ENCODE results near the gene MAD1L1. TPM values are rescaled to one million over a fixed set of nuclear protein-coding genes. Genes with fewer than 3 reads are reported as not detected.
A peak's percentile ranks its signal among the peaks of the same experiment; 100 is the strongest.

MAD1L1 gene
- total RNA-seq, 1 donor from 2014 or later: 57.6 TPM

DNA sequence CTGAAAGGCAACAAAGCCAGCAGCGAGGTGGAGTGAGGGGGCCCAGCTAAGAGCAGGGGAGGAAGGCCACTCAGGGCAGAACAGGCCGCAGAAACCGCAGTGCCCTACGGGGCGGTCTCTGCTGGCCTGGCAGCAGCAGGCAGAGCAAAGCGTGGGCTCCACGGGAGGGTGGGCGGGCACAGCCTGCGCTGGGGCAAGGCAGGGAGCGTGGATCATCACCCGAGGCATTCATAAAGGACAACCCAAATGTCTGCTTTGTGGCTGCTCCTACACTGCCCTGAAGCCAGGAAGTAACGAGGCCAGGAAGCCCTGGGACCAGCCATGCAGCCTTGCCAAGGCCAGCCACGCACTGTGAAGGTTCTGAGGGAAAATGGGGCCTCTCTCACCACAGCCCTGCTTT lies 127.5 kb downstream of the MAD1L1 start:
- H3K27me3 Mint-ChIP-seq (ENCODE audit: unreplicated experiment): peaks cover 27% of the 10 kb centered on the region
- H3K27ac Mint-ChIP-seq (ENCODE audit: unreplicated experiment): peak overlapping the region; percentile 86
- peaks cover 26% of the 10 kb centered on the region for H3K9me3 Mint-ChIP-seq (ENCODE audit: unreplicated experiment)
- TF ChIP-seq, protein P1, sequence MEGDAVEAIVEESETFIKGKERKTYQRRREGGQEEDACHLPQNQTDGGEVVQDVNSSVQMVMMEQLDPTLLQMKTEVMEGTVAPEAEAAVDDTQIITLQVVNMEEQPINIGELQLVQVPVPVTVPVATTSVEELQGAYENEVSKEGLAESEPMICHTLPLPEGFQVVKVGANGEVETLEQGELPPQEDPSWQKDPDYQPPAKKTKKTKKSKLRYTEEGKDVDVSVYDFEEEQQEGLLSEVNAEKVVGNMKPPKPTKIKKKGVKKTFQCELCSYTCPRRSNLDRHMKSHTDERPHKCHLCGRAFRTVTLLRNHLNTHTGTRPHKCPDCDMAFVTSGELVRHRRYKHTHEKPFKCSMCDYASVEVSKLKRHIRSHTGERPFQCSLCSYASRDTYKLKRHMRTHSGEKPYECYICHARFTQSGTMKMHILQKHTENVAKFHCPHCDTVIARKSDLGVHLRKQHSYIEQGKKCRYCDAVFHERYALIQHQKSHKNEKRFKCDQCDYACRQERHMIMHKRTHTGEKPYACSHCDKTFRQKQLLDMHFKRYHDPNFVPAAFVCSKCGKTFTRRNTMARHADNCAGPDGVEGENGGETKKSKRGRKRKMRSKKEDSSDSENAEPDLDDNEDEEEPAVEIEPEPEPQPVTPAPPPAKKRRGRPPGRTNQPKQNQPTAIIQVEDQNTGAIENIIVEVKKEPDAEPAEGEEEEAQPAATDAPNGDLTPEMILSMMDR (IDR thresholded peaks at IDR 0.05; ENCODE audit: partially characterized antibody, unreplicated experiment): no peak
- peak overlapping the region; percentile 54 for H3K4me3 Mint-ChIP-seq (ENCODE audit: unreplicated experiment)
- H3K36me3 Mint-ChIP-seq (ENCODE audit: unreplicated experiment): peaks cover 6% of the 10 kb centered on the region
- DNase-seq: no peak
- H3K4me1 Mint-ChIP-seq (ENCODE audit: low read depth, unreplicated experiment): peaks cover 57% of the 10 kb centered on the region

DNA sequence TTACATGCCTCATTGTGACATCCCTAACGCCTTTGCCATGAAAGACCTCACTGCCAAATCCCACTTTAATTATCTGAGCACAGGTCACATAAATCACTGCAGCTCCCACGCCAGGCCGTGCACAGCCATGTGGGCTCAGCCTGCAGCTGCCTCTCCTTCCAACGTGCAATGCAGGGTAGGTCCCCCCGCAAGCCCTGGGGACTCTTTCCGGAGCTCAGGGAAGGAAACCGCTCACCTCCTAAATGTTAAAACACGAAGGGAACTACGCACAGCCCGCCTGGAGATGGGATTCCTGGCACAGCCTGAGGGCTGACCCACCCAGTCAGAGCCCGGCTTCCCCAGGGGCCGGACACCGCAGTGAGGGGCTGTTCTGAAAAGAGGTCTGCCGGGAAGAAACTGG lies 128.0 kb downstream of the MAD1L1 start:
- TF ChIP-seq, protein P1 (IDR thresholded peaks at IDR 0.05; ENCODE audit: partially characterized antibody, unreplicated experiment): no peak
- H3K27ac Mint-ChIP-seq (ENCODE audit: unreplicated experiment): peak overlapping the region; percentile 92
- peaks cover 23% of the 10 kb centered on the region for H3K27me3 Mint-ChIP-seq (ENCODE audit: unreplicated experiment)
- DNase-seq: no peak
- H3K36me3 Mint-ChIP-seq (ENCODE audit: unreplicated experiment): peaks cover 6% of the 10 kb centered on the region
- H3K4me1 Mint-ChIP-seq (ENCODE audit: low read depth, unreplicated experiment): peaks cover 57% of the 10 kb centered on the region
- H3K4me3 Mint-ChIP-seq (ENCODE audit: unreplicated experiment): peak overlapping the region; percentile 54
- H3K9me3 Mint-ChIP-seq (ENCODE audit: unreplicated experiment): peaks cover 21% of the 10 kb centered on the region

DNA sequence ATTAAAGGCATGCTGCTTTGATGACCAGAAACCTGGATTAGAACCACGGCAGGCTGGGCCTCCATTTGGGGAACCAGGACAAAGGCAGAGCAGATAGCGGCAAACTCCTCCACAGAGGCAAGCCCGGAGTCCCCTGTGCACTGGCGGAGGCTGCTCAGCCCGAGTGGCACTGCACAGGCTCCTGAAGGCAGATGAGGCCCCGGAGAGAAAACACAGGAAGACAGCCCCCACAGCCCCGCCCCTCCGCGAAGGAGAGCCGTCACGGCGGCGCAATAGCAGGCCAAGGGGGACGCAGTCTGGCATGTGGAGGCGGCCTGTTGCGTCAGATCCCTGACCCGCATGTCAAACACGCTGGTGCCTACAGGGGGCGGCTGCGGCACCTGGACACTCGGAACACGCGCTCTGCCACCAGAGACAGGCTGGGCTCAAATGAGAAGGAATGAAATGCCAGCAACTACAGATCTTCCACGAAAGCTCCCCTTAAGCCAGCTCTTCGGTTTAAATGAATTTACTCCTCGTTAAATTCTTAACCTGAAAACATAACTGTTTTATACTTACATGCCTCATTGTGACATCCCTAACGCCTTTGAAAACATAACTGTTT lies 128.5 kb downstream of the MAD1L1 start:
- peak overlapping the region; percentile 92 for H3K27ac Mint-ChIP-seq (ENCODE audit: unreplicated experiment)
- H3K36me3 Mint-ChIP-seq (ENCODE audit: unreplicated experiment): peaks cover 6% of the 10 kb centered on the region
- DNase-seq: peak; percentile 88
- TF ChIP-seq, protein P1 (IDR thresholded peaks at IDR 0.05; ENCODE audit: partially characterized antibody, unreplicated experiment): peak; percentile 80
- peaks cover 19% of the 10 kb centered on the region for H3K9me3 Mint-ChIP-seq (ENCODE audit: unreplicated experiment)
- peaks cover 23% of the 10 kb centered on the region for H3K27me3 Mint-ChIP-seq (ENCODE audit: unreplicated experiment)
- peak overlapping the region; percentile 54 for H3K4me3 Mint-ChIP-seq (ENCODE audit: unreplicated experiment)
- H3K4me1 Mint-ChIP-seq (ENCODE audit: low read depth, unreplicated experiment): peaks cover 53% of the 10 kb centered on the region

DNA sequence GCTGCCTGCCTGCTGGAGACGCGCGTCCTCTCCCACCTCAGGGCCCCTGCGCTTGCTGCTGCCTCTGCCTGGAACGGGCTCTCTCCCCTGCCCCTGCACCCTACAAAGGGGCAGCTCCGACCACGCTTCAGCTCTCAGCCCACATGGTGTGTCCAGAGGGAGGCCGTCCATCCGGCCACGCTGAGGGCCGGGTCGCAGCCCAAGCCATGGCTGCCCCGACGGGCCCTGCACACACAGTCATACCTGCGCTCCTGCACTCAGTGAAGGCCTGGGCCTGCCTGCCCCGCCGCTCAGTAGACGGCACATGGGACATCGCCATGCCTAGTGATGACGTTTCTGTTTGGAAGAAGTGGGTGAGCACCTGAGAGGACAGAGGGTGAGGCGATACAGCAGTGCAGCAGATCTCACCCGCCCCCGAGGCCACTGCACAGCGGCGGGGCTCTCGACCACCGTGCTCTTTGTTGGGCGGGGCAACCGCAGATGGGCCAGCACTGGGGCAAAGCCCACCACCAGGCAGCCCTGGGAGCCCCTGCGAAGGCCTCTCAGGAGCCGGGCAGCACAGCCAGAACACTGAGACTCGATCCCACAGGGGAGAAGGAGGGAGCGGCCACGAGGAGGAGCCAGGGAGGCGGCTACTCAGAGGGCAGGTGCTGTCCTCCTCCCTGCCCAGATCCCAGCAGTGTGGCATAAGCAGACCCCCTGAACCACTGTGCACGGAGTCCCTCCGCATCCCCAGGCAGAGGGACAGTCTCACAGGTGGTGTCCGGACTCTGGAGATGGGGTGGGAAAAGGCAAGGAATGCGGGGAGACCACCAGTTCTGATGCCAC lies 129.5 kb downstream of the MAD1L1 start:
- Mint-ChIP-seq H3K36me3 (ENCODE audit: unreplicated experiment) (peaks cover 6% of the 10 kb centered on the region), H3K4me3 (ENCODE audit: unreplicated experiment) (no peak overlapping the region), H3K27ac (ENCODE audit: unreplicated experiment) (peak overlapping the region; percentile 59), H3K4me1 (ENCODE audit: low read depth, unreplicated experiment) (peaks cover 50% of the 10 kb centered on the region), H3K27me3 (ENCODE audit: unreplicated experiment) (peaks cover 23% of the 10 kb centered on the region), H3K9me3 (ENCODE audit: unreplicated experiment) (peaks cover 19% of the 10 kb centered on the region)
- no peak for DNase-seq
- TF ChIP-seq, protein P1 (IDR thresholded peaks at IDR 0.05; ENCODE audit: partially characterized antibody, unreplicated experiment): no peak

DNA sequence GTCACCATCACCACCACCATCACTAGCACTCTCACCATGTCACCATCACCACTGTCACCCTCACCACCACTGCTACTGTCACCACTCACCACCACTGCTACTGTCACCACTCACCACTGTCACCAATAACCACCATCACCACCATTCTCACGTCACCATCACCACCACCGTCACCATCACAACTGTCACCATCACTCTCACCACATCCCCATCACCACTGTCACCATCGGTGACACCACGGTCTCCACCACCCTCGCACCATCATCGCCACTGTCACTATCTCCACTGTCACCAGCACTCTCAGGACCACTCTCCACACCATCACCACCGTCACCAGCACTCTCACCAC lies 130.4 kb downstream of the MAD1L1 start:
- peaks cover 25% of the 10 kb centered on the region for H3K27me3 Mint-ChIP-seq (ENCODE audit: unreplicated experiment)
- H3K4me1 Mint-ChIP-seq (ENCODE audit: low read depth, unreplicated experiment): peaks cover 47% of the 10 kb centered on the region
- peaks cover 19% of the 10 kb centered on the region for H3K9me3 Mint-ChIP-seq (ENCODE audit: unreplicated experiment)
- no peak overlapping the region for H3K27ac Mint-ChIP-seq (ENCODE audit: unreplicated experiment)
- TF ChIP-seq, protein P1 (IDR thresholded peaks at IDR 0.05; ENCODE audit: partially characterized antibody, unreplicated experiment): no peak
- H3K36me3 Mint-ChIP-seq (ENCODE audit: unreplicated experiment): peaks cover 6% of the 10 kb centered on the region
- DNase-seq: no peak
- peak overlapping the region; percentile 26 for H3K4me3 Mint-ChIP-seq (ENCODE audit: unreplicated experiment)
